Thymus (tissue), 14 donors: ENCODE data around the gene SULT1C2. TPM values are rescaled to one million over a fixed set of nuclear protein-coding genes. Genes with fewer than 3 reads are reported as not detected.

Source experiments
- DNase-seq, 9 donors: peaks; one replicate each; pipeline ENCODE4 v3.0.0-alpha.2; 2013; ENCODE audit warnings: low spot score in 9 of 9, low read depth in 6 of 9, missing footprints in 1 of 9
- H3K27ac ChIP-seq, 2 donors: one replicate each; pipeline ENCODE4 v1.5.1; 2013; ENCODE audit warnings: control low read depth in 1 of 2, low read depth in 1 of 2, low read length in 1 of 2, mild to moderate bottlenecking in 1 of 2, moderate library complexity in 1 of 2
- H3K27me3 ChIP-seq, 2 donors: one replicate each; pipeline ENCODE4 v1.5.1; 2013; ENCODE audit warnings: low read length in 1 of 2; ENCODE audit not compliant: control insufficient read depth in 2 of 2, insufficient read depth in 1 of 2
- H3K36me3 ChIP-seq, 2 donors: one replicate each; pipeline ENCODE4 v1.5.1; 2013; ENCODE audit warnings: low read length in 1 of 2, mild to moderate bottlenecking in 1 of 2, moderate library complexity in 1 of 2; ENCODE audit not compliant: control insufficient read depth in 2 of 2, insufficient read depth in 2 of 2
- H3K4me1 ChIP-seq, 2 donors: one replicate each; pipeline ENCODE4 v1.5.1; 2013; ENCODE audit warnings: low read length in 2 of 2; ENCODE audit not compliant: control insufficient read depth in 2 of 2, insufficient read depth in 2 of 2
- H3K4me3 ChIP-seq, 2 donors: one replicate each; pipeline ENCODE4 v1.5.1; 2013; ENCODE audit warnings: low read length in 2 of 2, control low read depth in 1 of 2, mild to moderate bottlenecking in 1 of 2
- H3K9me3 ChIP-seq, 2 donors: one replicate each; pipeline ENCODE4 v1.5.1; 2013; ENCODE audit warnings: low read length in 1 of 2, mild to moderate bottlenecking in 1 of 2; ENCODE audit not compliant: control insufficient read depth in 2 of 2, insufficient read depth in 1 of 2
- WGBS: extraction: QIAGEN DNeasy Blood & Tissue Kit; methylation state at CpG from one replicate; pipeline ENCODE4 v1.1.7; 2013; 5-methylcytosine and 5-hydroxymethylcytosine counted together
- long read RNA-seq, 10 donors: transcript quantifications; one replicate each; lab custom pipeline, GENCODE V29; 2026
- polyA plus RNA-seq: library from polyadenylated mRNA; stranded (reverse); fragments of 200-250 nt; gene quantifications from one replicate; pipeline ENCODE4 v1.2.3, GENCODE V29; 2013
- total RNA-seq: library from RNA; stranded (reverse); fragments of 120-200 nt; gene quantifications from one replicate; pipeline ENCODE4 v1.2.4, GENCODE V29; 2013
- donor health status: healthy.

The SULT1C2 gene
- 0.57 TPM for total RNA-seq
- 4.3 TPM for polyA plus RNA-seq
- long read RNA-seq, donor 1: 0 reads
- long read RNA-seq, donor 2, full-length matches to known transcripts: 1 of 1 reads
- long read RNA-seq, donor 2, partial matches to known transcripts: 0 of 1 reads
- long read RNA-seq, donor 2, other reads (novel, unspliced or antisense): 0 of 1 reads
- long read RNA-seq, donor 3, partial matches to known transcripts: 0 of 1 reads
- long read RNA-seq, donor 3, other reads (novel, unspliced or antisense): 0 of 1 reads
- long read RNA-seq, donor 4: 0 reads
- long read RNA-seq, donor 5, full-length matches to known transcripts: 1 of 1 reads
- long read RNA-seq, donor 5, partial matches to known transcripts: 0 of 1 reads
- long read RNA-seq, donor 5, other reads (novel, unspliced or antisense): 0 of 1 reads
- long read RNA-seq, donor 6: 0 reads
- long read RNA-seq, donor 7: 0 reads
- long read RNA-seq, donor 8: 0 reads
- long read RNA-seq, donor 9: 0 reads
- long read RNA-seq, donor 10: 0 reads

- WGBS: 71% methylated on average over 7 of the region's 7 CpGs
- no peaks in the 10 kb centered on the region for H3K36me3 ChIP-seq
- H3K4me3 ChIP-seq: no peak within 1 kb of the TSS
- no peaks in the 10 kb centered on the region for H3K27me3 ChIP-seq
- DNase-seq: no peak
- H3K27ac ChIP-seq: no peak within 1 kb of the TSS
- no peaks in the 10 kb centered on the region for H3K9me3 ChIP-seq
- no peaks in the 10 kb centered on the region for H3K4me1 ChIP-seq
Measured at GRCh38 chr2:108288534-108289106, at the start of gene SULT1C2. Gene SULT1C2, plus strand, starts transcription at chr2:108288895. Its CDS starts 4,773 bp downstream, at chr2:108293668.

- H3K27me3 ChIP-seq: no peaks in the 10 kb centered on the region
- H3K36me3 ChIP-seq: no peaks in the 10 kb centered on the region
- 94% methylated on average over 2 of the region's 2 CpGs for WGBS
- H3K9me3 ChIP-seq: no peaks in the 10 kb centered on the region
- DNase-seq: no peak
- H3K4me3 ChIP-seq: no peak within 1 kb of the TSS
- H3K27ac ChIP-seq: no peak within 1 kb of the TSS
- no peaks in the 10 kb centered on the region for H3K4me1 ChIP-seq
Measured at GRCh38 chr2:108239786-108240185, 48.9 kb upstream of the SULT1C2 start, which contains the start of gene SULT1C3. Gene SULT1C3, plus strand, starts transcription at chr2:108239968. Its CDS starts 7,227 bp downstream, at chr2:108247195.

- H3K27ac ChIP-seq: no peak overlapping the region
- H3K4me3 ChIP-seq: no peak overlapping the region
- no peaks in the 10 kb centered on the region for H3K36me3 ChIP-seq
- H3K27me3 ChIP-seq: no peaks in the 10 kb centered on the region
- H3K9me3 ChIP-seq: no peaks in the 10 kb centered on the region
- no peaks in the 10 kb centered on the region for H3K4me1 ChIP-seq
- DNase-seq: no peak
- 99% methylated on average over 5 of the region's 5 CpGs for WGBS
Measured at GRCh38 chr2:108240966-108241365, 47.7 kb upstream of the SULT1C2 start.

- Histone ChIP-seq H3K4me3 (no peak overlapping the region), H3K36me3 (no peaks in the 10 kb centered on the region), H3K27ac (no peak overlapping the region), H3K4me1 (no peaks in the 10 kb centered on the region), H3K27me3 (no peaks in the 10 kb centered on the region), H3K9me3 (no peaks in the 10 kb centered on the region)
- DNase-seq: no peak
- WGBS: 91% methylated on average over 1 of the region's 1 CpG
Measured at GRCh38 chr2:108243566-108243965, 45.1 kb upstream of the SULT1C2 start.

- H3K9me3 ChIP-seq: no peaks in the 10 kb centered on the region
- no peak overlapping the region for H3K27ac ChIP-seq
- no peak for DNase-seq
- H3K4me1 ChIP-seq: no peaks in the 10 kb centered on the region
- no peak overlapping the region for H3K4me3 ChIP-seq
- 92% methylated on average over 2 of the region's 2 CpGs for WGBS
- no peaks in the 10 kb centered on the region for H3K36me3 ChIP-seq
- no peaks in the 10 kb centered on the region for H3K27me3 ChIP-seq
Measured at GRCh38 chr2:108244667-108245414, 43.9 kb upstream of the SULT1C2 start.

GRCh38 chr2:108253106-108253505 lies 35.6 kb upstream of the SULT1C2 start:
- Histone ChIP-seq H3K27me3 (no peaks in the 10 kb centered on the region), H3K36me3 (no peaks in the 10 kb centered on the region), H3K27ac (no peak overlapping the region), H3K4me3 (no peak overlapping the region), H3K4me1 (no peaks in the 10 kb centered on the region), H3K9me3 (no peaks in the 10 kb centered on the region)
- no peak for DNase-seq
- WGBS: 88% methylated on average over 1 of the region's 1 CpG

GRCh38 chr2:108257757-108258331 lies 30.9 kb upstream of the SULT1C2 start:
- DNase-seq: no peak
- H3K4me1 ChIP-seq: no peaks in the 10 kb centered on the region
- no peaks in the 10 kb centered on the region for H3K36me3 ChIP-seq
- H3K9me3 ChIP-seq: no peaks in the 10 kb centered on the region
- WGBS: 78% methylated on average over 3 of the region's 3 CpGs
- no peak overlapping the region for H3K4me3 ChIP-seq
- no peak overlapping the region for H3K27ac ChIP-seq
- H3K27me3 ChIP-seq: no peaks in the 10 kb centered on the region

- Histone ChIP-seq H3K27ac (no peak overlapping the region), H3K4me1 (no peaks in the 10 kb centered on the region), H3K9me3 (no peaks in the 10 kb centered on the region), H3K36me3 (no peaks in the 10 kb centered on the region), H3K27me3 (no peaks in the 10 kb centered on the region), H3K4me3 (no peak overlapping the region)
- 91% methylated on average over 1 of the region's 1 CpG for WGBS
- no peak for DNase-seq
Measured at GRCh38 chr2:108260773-108261172, 27.9 kb upstream of the SULT1C2 start.
